Measurements from ENCODE around the gene APOBEC4.

- no peak for TF ChIP-seq CTCF (conservative IDR thresholded peaks at IDR 0.05)
- no peak for TF ChIP-seq EZH2 (IDR thresholded peaks at IDR 0.05; ENCODE audit: low read depth)
These were observed 33.3 kb downstream of the APOBEC4 start for GRCh38 chr1:183619781-183620180.

Measured in PC-9 (cell line).